C1 segment of cervical spinal cord (tissue), 14 donors: ENCODE data around the gene TSC22D2.

Source experiments
- DNase-seq, 14 donors: peaks; one replicate each; lab custom pipeline; 2025; lab: John Stamatoyannopoulos, UW

TSC22D2 gene

DNA sequence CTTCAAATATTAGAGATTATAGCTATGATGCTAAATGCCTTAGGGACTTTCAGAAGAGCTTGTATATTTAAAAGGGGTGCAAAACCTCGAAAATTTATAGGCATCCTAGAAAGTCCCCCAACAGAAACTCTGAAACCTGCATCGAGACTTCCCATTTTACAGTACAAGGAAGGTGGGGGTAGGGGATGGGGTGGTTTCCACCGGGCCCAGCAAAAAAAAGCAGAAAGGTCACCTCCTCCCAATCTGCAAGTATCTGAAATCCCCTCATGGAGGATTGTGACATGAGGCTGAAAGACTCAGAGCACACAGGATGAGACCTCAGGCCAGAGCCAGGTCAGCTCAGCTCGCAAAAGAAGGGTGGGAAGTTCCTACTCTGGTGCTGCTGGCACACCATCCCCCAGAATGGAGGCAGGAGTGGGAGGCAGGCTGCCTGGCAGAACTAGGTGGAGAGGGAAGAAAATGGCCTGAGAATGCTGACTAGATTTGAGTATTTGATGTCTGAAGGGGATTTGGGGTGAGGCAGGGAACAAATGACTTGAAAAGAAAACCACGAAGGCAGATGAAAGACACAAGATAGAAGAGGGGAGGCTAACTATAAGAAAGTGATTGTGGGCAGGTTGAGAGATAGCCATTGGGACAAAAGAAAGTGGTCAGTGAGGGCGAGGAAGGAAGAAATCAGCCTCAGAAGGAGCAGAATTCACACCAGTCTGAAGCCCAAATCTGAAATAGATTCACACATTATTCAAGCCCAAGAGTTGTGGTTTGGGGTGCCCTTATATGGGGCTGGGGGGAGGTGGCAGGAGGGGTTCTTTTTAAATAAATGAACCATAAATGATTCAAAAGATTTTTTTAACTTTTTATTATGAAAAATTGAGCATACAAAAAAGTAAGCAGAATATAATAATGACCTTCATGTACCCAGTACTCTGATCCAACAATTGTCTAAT lies 22.5 kb upstream of the TSC22D2 start:
- DNase-seq, result peak in 2 of 14 donors; percentile 5 to 17

DNA sequence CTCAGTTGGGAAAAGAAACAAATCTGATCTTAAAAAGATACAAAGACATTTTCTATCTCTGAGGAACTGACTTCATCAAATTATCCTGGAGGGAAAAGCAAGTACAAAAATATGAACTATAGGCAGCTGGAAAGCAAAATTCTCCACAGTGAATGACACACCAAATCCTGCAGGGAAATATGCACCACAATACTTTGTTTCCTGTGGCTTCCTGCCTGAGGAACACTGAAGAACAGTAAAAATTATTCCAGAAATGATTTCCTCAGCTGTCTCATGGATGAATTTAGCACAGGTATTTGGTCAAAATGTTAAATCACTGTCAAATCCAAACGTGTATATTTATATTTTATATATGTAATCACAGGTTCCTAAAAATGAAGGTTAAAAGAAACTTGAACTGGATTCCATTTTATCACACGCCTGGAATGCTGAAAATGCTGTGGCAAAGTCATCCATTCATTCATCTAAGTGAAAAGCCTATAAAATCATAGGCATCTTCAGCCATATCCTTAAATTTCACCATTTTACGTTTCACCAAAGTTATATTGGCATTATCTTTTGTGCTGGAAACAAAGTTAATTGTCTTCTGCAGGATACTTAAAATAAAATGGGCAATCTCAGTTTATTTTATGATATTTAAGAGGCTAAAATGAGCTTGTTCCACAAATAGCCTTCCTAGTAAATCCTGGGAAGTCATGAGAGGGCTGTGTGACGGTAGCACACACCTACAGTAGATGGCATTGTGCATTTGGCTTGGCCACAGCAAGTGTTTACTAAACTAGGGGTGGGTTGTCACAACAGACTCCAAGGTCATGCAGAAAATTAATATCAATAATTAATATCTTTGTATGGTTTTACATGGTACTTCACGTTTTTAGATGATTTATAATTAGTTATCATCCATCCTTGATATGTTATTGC lies 19.3 kb upstream of the TSC22D2 start:
- no peak for DNase-seq

DNA sequence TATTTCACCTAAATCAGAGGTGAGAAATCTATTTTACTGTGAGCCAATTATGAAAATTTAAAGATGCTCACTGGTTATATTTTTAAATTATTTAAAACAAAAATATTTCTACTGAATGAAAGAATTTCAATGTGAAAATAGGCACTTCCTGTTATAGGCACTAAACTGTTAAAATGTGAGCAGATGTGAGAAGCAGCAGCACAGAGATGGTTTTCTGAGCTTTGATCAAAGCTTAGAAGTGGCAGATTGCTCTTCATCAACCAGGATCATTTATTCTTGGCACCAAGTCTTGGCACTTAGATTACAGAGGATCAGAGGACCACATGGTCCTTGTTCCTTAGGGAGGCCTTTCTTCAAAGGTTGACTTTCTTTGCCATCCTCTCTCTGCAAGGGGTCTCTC lies 18.0 kb upstream of the TSC22D2 start:
- no peak for DNase-seq

DNA sequence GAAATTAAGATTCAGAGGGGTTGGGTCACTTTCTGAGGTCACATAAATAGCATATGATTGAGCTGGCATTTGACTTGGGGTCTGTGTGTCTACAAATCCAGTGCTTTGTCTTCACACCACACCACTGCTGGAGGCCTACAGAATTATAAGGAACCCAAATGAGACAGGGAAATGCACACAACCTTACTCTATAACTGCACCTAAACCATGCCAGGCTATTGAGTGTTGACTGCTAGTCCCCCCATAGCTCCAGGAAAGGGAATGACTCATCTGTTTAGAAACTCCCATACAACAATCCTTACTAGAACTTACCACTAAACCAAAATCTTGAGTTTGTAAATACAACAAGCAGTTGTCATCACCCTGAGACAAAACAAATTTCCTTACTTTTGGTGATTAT lies 16.9 kb upstream of the TSC22D2 start:
- DNase-seq, result no peak

DNA sequence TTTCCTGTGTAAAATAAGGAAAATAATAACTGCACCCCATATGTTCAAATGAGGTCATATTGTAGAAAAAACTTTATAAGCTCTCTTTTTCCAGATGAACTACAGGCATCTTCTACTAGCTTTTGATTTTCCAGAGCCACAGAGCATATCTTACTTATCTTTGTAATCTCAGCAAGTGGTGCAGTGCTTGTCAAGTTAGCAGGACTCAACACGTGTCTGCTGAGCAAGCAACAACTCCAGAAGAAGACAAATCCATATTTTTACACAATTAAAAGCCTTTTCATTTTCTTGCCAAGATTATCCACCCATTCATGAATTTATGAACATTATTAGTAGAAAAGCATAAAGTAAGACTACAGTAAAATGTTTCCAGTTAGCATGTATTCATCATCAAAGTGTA lies 14.4 kb upstream of the TSC22D2 start:
- no peak for DNase-seq

DNA sequence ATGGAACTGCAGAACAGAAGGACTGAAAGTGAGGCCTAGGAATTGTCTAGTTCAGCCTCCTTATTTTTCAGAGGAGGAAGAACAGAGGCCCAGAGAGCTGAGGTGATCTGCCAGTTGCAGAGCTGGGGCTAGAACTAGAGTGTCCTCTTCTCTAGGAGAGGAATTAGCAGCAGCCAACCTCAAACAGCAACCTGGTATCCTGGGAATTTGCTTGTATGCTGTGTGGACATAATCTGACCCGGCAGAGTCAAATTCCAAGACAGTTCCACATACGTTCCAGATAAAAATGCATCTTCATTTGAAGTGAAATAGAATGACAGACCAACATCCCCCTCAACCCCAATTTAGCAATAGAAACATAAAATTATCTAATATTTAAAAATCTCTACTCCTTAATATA lies 13.5 kb upstream of the TSC22D2 start:
- no peak for DNase-seq

DNA sequence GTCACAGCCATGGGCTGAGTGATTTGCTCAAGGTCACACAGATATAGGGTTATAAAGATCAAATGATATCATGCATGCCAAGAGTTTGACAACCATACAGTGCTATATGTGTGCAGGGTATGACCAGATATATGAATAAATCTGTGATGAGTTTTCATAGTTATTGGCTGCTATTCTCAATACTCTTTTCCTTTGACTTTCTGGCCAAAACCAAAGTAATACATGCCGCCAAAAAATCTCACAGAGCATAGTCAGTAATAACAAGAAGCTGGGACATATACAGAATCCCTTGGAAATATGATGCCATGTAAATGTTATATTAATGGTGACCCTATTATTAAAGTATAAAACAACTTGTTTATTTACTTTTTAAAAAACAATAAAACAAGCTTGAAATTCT lies 11.6 kb upstream of the TSC22D2 start:
- DNase-seq, result no peak

DNA sequence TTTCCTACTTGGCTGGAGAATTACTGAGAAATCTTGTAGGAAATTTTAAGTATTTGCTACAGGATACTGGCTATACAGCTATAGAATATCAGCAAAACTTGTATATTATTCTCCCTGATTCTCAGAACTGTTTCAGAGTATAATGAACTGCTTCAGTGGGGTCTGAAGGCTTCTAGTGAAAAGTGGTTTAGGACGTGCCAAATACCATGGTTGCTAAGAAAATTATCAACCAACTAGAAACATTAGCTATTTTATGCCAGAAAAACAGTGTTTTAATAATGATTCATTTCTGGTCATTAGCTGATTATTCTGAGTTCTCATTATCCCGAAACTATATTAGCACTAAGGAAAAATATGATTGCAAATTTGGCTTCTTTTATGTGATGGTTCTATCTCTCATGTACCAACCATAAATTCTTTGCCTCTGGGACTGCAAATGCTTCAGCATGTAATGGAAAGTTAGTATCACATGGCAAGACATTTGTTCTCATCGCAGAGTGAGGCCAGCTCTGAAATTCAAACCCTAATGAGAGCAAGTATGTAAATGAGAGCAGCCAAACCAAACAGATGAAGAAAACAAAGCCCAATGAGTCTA lies 11.0 kb upstream of the TSC22D2 start:
- no peak for DNase-seq

DNA sequence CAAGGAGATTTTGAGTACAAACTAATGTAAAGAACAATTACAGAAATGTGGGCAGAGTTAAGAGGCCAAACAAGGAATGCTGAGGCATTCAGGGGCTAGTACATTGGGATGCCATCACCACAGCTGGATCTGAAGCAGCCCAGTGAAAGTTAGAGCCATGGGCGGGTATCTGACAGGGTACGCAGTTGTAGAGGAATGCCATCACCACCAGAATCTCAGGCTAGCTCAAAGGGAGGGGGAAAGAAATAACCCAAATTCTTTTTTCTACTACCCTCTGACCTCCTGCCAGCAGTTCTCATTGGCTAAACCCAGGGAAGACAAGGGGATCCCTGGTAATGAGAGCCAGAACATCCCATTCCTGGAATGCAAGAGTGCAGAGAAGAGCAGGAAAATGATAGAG lies 9.0 kb upstream of the TSC22D2 start:
- DNase-seq, result no peak

DNA sequence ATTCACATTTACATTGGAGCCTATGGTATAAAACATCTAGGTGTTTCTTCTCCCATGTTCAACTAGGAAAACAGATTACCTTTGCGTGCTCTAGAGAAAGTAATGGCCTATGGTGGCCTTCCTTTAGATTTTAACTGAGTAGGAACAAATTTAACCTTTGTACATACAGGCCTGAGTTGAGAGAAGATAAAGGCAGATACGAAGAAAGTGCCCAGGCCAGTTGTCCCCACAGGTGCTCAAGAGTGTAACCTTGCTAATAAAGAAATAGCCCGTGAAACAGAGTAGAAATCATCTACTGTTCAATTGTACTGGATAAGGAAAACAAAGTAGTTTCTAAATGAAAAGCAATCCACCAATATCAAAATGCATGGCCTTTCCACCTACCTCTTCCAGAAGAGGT lies 6.8 kb upstream of the TSC22D2 start:
- DNase-seq, result no peak

DNA sequence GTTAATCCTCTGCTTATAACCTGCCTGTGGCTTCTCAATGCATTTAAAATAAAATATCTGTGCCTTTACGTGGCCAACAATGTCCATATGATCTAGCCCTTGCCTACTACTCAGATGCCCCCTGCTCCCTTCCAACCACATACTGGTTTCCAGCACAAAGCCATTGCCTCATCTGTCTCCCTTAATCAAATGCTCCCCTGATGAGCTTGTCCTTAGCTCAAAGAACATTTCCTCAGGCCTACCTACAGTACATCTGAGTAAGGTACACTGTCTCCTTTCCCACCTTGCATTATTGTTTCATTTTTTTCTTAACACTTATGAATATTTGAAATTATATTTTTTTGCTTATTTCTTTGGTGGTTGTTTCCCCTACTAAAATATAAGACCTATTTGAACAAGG lies 5.9 kb upstream of the TSC22D2 start:
- DNase-seq, result no peak

DNA sequence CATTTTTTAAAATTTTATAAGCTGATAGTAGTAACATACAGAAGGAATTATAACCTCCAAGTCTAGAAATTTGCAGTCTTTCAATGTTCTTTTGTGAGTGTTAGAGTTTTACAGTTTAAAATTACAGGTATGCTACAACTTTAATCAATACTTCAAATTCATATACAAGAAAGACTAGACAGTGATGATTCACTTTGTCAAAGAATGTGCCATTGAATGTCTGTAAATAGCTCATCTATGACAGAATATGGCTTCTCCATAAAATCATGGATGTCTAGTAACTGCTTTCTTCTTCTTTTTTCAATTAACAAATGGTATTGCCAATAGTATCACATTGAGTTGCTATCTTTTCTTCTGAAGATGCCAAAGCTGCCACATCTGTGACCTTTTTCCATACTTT lies 4.1 kb upstream of the TSC22D2 start:
- no peak for DNase-seq

DNA sequence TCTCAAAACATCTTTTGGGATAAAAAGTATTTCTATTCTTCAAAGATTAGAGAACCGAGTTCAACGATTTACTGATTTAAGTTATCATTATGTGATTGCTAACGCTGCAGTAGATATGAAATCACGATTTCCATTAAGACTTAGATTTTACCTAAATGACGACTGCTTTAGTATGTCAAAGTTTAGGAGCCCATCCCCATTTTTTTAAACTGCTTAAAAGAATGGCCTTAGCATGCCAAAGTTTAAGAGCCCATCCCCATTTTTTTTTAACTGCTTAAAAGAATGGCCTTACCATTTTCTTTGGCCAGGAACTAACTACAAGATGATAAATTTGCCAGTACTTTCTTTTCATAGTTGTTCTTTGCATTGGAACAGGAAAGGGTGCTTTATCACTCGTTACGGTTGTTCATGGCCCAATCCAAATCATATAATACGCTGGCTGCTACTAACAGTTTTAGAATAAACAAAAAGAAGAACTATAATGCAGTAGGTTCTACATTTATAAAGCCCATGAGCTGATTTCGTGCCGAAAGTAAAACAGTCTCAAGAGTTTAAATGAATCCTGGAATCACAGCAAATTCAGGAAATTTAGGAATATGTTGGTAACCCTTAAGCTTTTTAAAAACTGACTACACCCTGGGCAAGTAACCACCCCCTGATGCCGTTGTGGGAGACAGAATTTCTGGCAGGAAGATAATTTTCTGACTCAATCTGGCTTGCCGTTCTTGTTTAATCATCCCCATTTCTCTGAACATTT lies 869 bp upstream of the TSC22D2 start:
- DNase-seq, result no peak

DNA sequence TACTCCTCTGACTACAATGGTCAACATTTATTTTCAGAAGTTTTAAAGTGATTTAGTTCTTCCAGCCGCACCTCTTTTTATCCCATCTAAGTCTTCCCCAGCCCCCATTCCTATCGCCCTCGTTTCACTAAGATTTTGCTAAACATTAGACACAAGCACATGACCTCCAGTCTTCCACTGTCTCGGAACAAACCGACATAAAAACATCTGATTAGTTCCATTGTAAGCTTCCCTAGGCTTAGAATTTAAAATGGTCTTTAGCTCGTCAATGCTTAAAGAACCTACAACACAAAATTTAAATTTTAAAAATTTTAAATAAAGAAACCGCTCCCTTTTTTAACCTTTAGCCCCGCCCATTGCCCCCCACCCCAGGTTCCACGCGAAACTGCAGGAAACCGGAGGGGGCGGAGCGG lies 284 bp upstream of the TSC22D2 start:
- DNase-seq, result peak in 4 of 14 donors; percentile 56 to 87 (median 68)

DNA sequence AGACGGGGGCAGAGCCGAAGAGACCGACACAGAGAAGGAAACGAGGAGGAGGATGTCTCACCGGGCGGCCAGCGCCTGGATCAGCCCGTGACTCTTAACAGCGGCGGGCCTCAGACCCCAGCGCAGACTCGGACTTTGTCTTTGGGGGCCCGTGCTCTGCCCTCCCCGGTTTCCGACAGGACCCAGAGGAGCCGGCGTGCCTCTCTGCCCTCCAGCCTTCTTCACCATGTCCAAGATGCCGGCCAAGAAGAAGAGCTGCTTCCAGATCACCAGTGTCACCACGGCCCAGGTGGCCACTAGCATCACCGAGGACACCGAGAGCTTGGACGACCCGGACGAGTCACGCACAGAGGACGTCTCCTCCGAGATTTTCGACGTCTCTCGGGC lies 1.0 kb downstream of the TSC22D2 start:
- DNase-seq, result peak in 5 of 14 donors; percentile 61 to 80 (median 68)

DNA sequence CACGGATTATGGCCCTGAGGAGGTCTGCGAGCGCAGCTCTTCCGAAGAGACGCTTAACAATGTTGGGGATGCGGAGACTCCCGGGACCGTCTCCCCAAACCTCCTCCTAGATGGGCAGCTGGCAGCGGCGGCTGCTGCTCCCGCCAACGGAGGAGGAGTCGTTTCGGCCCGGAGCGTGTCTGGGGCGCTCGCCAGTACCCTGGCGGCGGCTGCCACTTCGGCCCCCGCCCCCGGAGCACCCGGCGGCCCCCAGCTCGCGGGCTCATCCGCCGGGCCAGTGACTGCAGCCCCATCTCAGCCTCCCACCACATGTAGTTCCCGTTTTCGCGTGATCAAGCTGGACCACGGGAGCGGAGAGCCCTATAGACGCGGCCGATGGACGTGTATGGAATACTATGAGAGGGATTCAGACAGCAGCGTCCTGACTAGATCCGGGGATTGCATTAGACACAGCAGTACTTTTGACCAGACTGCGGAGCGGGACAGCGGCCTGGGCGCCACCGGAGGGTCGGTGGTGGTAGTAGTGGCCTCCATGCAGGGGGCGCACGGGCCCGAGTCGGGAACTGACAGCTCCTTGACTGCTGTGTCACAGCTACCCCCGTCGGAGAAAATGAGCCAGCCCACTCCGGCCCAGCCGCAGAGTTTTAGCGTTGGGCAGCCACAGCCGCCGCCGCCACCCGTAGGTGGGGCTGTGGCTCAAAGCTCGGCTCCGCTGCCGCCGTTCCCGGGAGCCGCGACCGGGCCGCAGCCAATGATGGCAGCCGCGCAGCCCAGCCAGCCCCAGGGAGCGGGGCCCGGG lies 1.6 kb downstream of the TSC22D2 start:
- peak in 13 of 14 donors; percentile 27 to 91 (median 80) for DNase-seq

DNA sequence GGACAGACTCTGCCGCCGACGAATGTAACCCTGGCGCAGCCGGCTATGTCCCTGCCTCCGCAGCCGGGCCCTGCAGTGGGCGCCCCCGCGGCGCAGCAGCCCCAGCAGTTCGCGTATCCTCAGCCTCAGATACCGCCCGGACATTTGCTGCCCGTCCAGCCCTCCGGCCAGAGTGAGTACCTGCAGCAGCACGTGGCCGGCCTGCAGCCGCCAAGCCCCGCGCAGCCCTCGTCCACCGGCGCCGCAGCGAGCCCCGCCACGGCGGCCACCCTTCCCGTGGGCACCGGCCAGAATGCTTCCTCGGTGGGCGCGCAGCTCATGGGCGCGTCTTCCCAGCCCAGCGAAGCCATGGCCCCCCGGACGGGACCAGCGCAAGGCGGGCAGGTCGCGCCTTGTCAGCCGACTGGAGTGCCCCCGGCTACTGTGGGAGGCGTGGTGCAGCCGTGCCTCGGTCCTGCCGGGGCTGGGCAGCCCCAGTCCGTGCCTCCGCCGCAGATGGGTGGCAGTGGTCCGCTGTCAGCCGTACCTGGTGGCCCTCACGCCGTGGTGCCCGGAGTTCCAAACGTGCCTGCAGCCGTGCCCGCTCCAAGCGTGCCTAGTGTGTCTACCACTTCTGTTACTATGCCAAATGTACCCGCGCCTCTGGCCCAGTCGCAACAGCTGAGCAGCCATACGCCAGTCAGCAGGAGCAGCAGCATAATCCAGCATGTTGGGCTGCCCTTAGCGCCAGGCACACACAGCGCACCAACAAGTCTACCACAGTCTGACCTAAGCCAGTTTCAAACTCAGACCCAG lies 2.4 kb downstream of the TSC22D2 start:
- peak in 12 of 14 donors; percentile 4 to 63 (median 36) for DNase-seq

DNA sequence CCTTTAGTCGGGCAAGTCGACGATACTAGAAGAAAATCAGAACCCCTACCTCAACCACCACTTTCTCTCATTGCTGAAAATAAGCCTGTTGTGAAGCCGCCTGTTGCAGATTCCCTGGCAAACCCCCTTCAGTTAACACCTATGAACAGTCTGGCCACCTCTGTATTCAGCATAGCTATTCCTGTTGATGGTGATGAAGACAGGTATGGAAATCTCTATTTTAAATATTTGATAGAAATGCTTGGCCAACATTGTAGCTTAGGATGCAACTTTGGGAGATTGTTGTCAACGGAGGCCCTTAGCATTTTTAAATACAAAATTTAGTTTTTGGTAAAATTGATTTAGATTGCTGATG lies 3.0 kb downstream of the TSC22D2 start:
- DNase-seq, result no peak

DNA sequence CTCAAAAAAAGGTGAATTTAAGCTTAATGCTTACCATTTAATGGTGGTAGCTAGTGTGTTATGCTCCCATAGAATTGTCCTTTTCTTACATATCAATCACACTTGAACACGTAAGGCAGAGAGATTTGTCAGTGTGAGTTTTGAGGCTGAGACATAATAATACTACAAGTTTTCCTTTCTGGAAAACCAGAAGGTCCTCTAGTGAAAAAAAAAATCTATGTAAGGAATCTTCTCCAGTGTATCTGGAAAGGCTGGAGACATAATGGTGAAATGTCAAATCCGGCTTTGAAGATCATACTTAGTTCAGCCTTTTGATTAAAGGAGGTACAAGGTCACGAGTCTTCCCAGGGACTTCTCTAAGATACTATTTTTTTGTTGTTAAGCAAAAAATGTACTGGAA lies 3.4 kb downstream of the TSC22D2 start:
- DNase-seq, result no peak

DNA sequence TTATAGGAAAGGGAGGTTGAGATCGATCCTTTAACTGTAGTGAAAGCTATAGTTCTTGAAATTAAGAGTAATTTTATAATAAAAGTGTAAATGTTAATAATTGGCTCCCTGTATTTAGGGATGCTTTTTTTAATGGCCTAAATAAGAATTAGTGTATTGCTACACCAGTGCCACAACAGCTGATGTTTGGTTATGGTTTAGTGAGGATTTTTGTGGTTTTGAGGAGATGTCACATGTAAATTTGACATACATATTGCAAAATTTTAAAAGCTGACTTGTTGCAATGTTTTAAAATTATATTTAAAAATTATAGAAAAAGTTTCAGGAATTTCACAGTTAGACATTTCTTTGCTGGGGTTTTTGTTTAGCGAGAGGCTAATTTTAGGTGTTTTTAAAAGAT lies 3.9 kb downstream of the TSC22D2 start:
- DNase-seq, result no peak
